ENCODE measurements around the gene RBM17. TPM values are rescaled to one million over a fixed set of nuclear protein-coding genes. Genes with fewer than 3 reads are reported as not detected.
A peak's percentile ranks its signal among the peaks of the same experiment; 100 is the strongest.

Gene RBM17
- total and polyA plus RNA-seq, 11 donors = 29.2 to 83.9 (median 60.6) TPM

DNA sequence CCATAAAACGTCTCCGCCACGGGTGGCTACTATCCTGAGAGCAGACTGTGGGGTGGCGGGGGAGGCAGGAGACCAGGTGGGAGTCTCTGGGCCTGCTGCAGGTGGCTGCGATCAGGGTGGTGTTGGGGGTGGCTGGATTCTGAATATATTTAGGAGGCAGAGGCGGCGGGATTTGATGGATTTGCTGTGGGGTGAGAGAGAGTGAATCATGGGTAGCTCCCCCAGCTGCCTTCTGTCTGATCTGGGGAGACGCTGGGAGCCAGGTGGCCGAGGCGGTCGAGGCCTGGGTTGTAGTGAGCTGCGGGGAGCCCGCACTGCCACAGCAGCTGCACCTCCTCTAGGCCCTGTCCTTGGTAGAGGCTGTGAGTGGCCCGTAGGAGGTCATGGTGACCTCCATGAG is 65.7 kb downstream of the RBM17 start:
- TF ChIP-seq, protein P1, sequence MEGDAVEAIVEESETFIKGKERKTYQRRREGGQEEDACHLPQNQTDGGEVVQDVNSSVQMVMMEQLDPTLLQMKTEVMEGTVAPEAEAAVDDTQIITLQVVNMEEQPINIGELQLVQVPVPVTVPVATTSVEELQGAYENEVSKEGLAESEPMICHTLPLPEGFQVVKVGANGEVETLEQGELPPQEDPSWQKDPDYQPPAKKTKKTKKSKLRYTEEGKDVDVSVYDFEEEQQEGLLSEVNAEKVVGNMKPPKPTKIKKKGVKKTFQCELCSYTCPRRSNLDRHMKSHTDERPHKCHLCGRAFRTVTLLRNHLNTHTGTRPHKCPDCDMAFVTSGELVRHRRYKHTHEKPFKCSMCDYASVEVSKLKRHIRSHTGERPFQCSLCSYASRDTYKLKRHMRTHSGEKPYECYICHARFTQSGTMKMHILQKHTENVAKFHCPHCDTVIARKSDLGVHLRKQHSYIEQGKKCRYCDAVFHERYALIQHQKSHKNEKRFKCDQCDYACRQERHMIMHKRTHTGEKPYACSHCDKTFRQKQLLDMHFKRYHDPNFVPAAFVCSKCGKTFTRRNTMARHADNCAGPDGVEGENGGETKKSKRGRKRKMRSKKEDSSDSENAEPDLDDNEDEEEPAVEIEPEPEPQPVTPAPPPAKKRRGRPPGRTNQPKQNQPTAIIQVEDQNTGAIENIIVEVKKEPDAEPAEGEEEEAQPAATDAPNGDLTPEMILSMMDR (IDR thresholded peaks at IDR 0.05) = no peak
- TF ChIP-seq POLR2A (IDR thresholded peaks at IDR 0.05) = no peak
- no peak for ATAC-seq
- Histone ChIP-seq H3K4me3 (no peak overlapping the region), H3K9me3 (no peaks in the 10 kb centered on the region), H3K4me1 (peaks cover 0 to 32% (median 8%) of the 10 kb centered on the region in 12 donors), H3K36me3 (no peaks in the 10 kb centered on the region), H3K27ac (no peak overlapping the region), H3K27me3 (no peaks in the 10 kb centered on the region)
- peak in 1 of 5 donors; percentile 16 for DNase-seq
- intact Hi-C loops (cut with DNase I) = loop anchor here in 4 of 10 donors (5.0 kb wide), 2 partner anchors 42 to 47 kb away; no protein-coding TSS in a partner anchor
- 93 to 98% (median 95%) methylated on average over 13 to 14 of the region's 14 CpGs for WGBS, 4 donors

DNA sequence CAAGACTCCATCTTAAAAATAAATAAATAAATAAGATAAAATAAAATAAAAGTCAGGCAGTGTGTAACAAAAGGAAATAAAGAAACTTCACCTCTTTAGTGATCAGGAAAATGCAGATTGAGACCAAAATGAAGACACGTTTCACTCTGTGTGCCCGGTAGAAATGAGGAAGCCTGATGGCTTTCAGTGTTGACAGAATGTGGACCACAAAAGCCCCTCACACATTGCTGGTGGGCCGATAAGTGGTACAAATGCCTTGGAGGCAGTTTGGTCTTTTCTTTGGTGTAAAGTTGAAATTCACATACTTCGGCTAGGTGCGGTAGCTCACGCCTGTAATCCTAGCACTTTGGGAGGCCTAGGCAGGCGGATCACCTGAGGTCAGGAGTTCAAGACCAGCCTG is 69.4 kb downstream of the RBM17 start:
- intact Hi-C loops (cut with DNase I) = no loop called here
- Histone ChIP-seq H3K27me3 (no peaks in the 10 kb centered on the region), H3K27ac (peak overlapping the region in 1 of 12 donors; percentile 40), H3K36me3 (no peaks in the 10 kb centered on the region), H3K4me3 (no peak overlapping the region), H3K4me1 (peaks cover 0 to 11% (median 8%) of the 10 kb centered on the region in 12 donors), H3K9me3 (no peaks in the 10 kb centered on the region)
- 90 to 96% (median 94%) methylated on average over 7 of the region's 7 CpGs for WGBS, 4 donors
- DNase-seq (peak in 1 of 5 donors; percentile 3), ATAC-seq (no peak)
- TF ChIP-seq, protein P1 (IDR thresholded peaks at IDR 0.05) = no peak
- TF ChIP-seq POLR2A (IDR thresholded peaks at IDR 0.05) = no peak

DNA sequence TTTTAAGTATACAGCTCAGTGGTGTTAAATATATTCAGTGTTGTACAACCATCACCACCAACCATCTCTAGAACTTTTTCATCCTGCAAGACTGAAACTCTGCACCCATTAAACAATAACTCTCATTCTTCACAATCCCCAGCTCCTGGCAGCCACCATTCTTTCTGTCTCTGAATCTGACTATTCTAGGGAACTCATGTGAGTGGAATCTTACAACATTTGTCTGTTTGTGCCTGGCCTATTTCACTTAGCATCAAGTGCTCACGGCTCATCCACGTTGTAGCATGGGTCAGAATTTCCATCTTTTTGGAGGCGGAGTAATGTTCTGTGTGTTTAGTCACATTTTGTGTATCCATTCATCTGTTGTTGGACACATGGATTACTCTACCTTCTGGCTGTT is 73.1 kb downstream of the RBM17 start:
- TF ChIP-seq POLR2A (IDR thresholded peaks at IDR 0.05) = no peak
- TF ChIP-seq, protein P1 (IDR thresholded peaks at IDR 0.05) = no peak
- Histone ChIP-seq H3K27ac (peak overlapping the region in 3 of 12 donors; percentile 91 to 99 (median 98)), H3K4me3 (no peak overlapping the region), H3K27me3 (no peaks in the 10 kb centered on the region), H3K9me3 (no peaks in the 10 kb centered on the region), H3K4me1 (peaks cover 4 to 34% (median 24%) of the 10 kb centered on the region in 12 donors), H3K36me3 (peaks cover 0 to 11% (median under 1%) of the 10 kb centered on the region in 9 donors)
- WGBS, 4 donors = 66 to 81% (median 78%) methylated on average over 3 of the region's 3 CpGs
- intact Hi-C loops (cut with DNase I) = loop anchor here in 7 of 10 donors (2.0 to 5.0 kb wide), 4 partner anchors 17 to 70 kb away; partner anchors contain the start of gene PFKFB3 (in 6 of the 7)
- ATAC-seq (no peak), DNase-seq (peak in 1 of 5 donors; percentile 7)

DNA sequence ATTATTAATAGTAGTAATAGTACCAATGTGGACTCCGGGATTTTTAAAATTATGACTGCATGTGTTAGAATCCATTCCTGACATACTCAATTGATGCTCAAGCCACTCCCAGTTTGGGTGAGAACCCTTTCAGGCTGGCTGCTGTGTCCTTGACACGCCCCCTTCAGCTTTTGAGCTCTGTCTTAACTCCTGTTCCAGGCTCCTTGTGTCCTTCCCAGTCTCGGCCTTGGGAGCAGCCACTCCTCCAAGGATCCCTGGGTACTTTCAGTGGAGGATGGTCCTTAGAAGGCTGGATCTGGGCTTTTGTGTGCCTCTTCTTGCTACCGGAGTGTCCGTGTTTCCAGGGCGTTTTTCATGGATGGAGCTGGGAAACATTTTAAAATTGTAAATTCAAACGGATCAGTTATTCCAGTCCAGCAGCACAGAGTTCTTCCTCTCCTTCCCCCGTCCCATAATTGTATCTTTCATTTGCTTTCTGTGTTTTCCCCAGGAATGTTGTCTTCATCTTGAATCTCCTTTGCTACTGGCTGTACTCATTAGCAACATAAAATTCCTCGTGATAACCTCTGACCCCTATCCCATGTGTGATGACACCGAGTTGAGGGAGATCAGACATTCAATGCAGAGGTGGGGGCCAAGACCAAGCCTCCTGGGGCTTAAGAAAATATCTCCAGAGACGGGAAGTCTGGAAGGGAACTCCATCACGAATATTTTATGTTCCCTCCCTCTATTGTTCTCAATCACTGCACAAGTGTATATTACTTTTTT is 73.9 kb downstream of the RBM17 start:
- Histone ChIP-seq H3K27me3 (no peaks in the 10 kb centered on the region), H3K9me3 (no peaks in the 10 kb centered on the region), H3K4me1 (peaks cover 4 to 39% (median 24%) of the 10 kb centered on the region in 12 donors), H3K27ac (peak overlapping the region; percentile 57 to 99 (median 94)), H3K36me3 (peaks cover 0 to 17% (median 7%) of the 10 kb centered on the region in 9 donors), H3K4me3 (peak overlapping the region in 11 of 12 donors; percentile 47 to 93 (median 81))
- ATAC-seq (no peak), DNase-seq (peak in 2 of 5 donors; percentile 32 to 51)
- 44 to 58% (median 51%) methylated on average over 12 of the region's 12 CpGs for WGBS, 4 donors
- no peak for TF ChIP-seq POLR2A (IDR thresholded peaks at IDR 0.05)
- TF ChIP-seq, protein P1 (IDR thresholded peaks at IDR 0.05) = no peak
- intact Hi-C loops (cut with DNase I) = loop anchor here in 7 of 10 donors (2.0 to 5.0 kb wide), 4 partner anchors 18 to 70 kb away; partner anchors contain the start of gene PFKFB3 (in 6 of the 7)

Measured in heart left ventricle (tissue), 16 donors.